Mesenchymal stem cell (in vitro differentiated cells and primary cell): ENCODE data around the gene CAST.

Experiments used
- DNase-seq: peaks from one replicate; pipeline ENCODE4 v3.0.0-alpha.2; 2013
- H2AFZ ChIP-seq: one replicate; pipeline ENCODE4 v1.6.1; 2013; ENCODE audit warnings: low read depth, mild to moderate bottlenecking, control low read depth, inconsistent platforms, low read length, moderate library complexity
- H2AK5ac ChIP-seq: 2 replicates; pipeline ENCODE4 v1.6.1; 2013; ENCODE audit warnings: low read length, moderate library complexity, mild to moderate bottlenecking, inconsistent platforms; ENCODE audit not compliant: severe bottlenecking
- H2BK120ac ChIP-seq: one replicate; pipeline ENCODE4 v1.6.1; 2013; ENCODE audit warnings: low read depth, mild to moderate bottlenecking, inconsistent platforms, low read length, moderate library complexity
- H2BK12ac ChIP-seq, 2 experiments: one replicate each; pipeline ENCODE4 v1.6.1; 2013; ENCODE audit warnings: inconsistent platforms in 2 of 2, low read length in 2 of 2, mild to moderate bottlenecking in 2 of 2, moderate library complexity in 2 of 2, control low read depth in 1 of 2
- H2BK15ac ChIP-seq: one replicate; pipeline ENCODE4 v1.6.1; 2013; ENCODE audit warnings: mild to moderate bottlenecking, low read depth, inconsistent platforms; ENCODE audit not compliant: poor library complexity, severe bottlenecking
- H2BK5ac ChIP-seq: 2 replicates; pipeline ENCODE4 v1.6.1; 2013; ENCODE audit warnings: low read depth, mild to moderate bottlenecking, low read length, control low read depth, inconsistent platforms; ENCODE audit not compliant: poor library complexity, severe bottlenecking
- H3K14ac ChIP-seq, 2 experiments: one replicate each; pipeline ENCODE4 v1.6.1; 2013; ENCODE audit warnings: inconsistent platforms in 2 of 2, low read length in 2 of 2, control low read depth in 1 of 2, mild to moderate bottlenecking in 1 of 2, moderate library complexity in 1 of 2
- H3K18ac ChIP-seq, 2 experiments: one replicate each; pipeline ENCODE4 v1.6.1; 2013; ENCODE audit warnings: inconsistent platforms in 2 of 2, low read length in 2 of 2, control low read depth in 1 of 2, low read depth in 1 of 2, mild to moderate bottlenecking in 1 of 2
- H3K23ac ChIP-seq, 2 experiments: one replicate each; pipeline ENCODE4 v1.6.1; 2013; ENCODE audit warnings: inconsistent platforms in 2 of 2, low read length in 2 of 2, mild to moderate bottlenecking in 2 of 2, moderate library complexity in 2 of 2, control low read depth in 1 of 2
- H3K27ac ChIP-seq: 2 replicates; pipeline ENCODE4 v1.5.1; 2013; ENCODE audit warnings: mild to moderate bottlenecking, moderate library complexity, low read length, control low read depth, inconsistent platforms; ENCODE audit not compliant: poor library complexity, severe bottlenecking
- H3K27me3 ChIP-seq, 2 experiments: 2 replicates each; pipeline versions ENCODE4 v1.6.1 to v1.7.0; 2013; ENCODE audit warnings: low read length in 2 of 2, mild to moderate bottlenecking in 2 of 2, moderate library complexity in 2 of 2, control low read depth in 1 of 2, inconsistent platforms in 1 of 2; ENCODE audit not compliant: control insufficient read depth in 1 of 2, insufficient read depth in 1 of 2
- H3K36me3 ChIP-seq, 2 experiments: 2 replicates each; pipeline versions ENCODE4 v1.6.1 to v1.7.0; 2013; ENCODE audit warnings: low read length in 2 of 2, control low read depth in 1 of 2, inconsistent platforms in 1 of 2, low read depth in 1 of 2, mild to moderate bottlenecking in 1 of 2; ENCODE audit not compliant: insufficient read depth in 2 of 2, control insufficient read depth in 1 of 2
- H3K4ac ChIP-seq, 2 experiments: one replicate each; pipeline ENCODE4 v1.6.1; 2013; ENCODE audit warnings: inconsistent platforms in 2 of 2, low read length in 2 of 2, mild to moderate bottlenecking in 2 of 2, moderate library complexity in 2 of 2, control low read depth in 1 of 2, low read depth in 1 of 2
- H3K4me1 ChIP-seq: 2 replicates; pipeline ENCODE4 v1.6.1; 2013; ENCODE audit warnings: low read depth, low read length, control low read depth; ENCODE audit not compliant: control insufficient read depth, insufficient read depth
- H3K4me2 ChIP-seq: 2 replicates; pipeline ENCODE4 v1.6.1; 2013; ENCODE audit warnings: low read length, mild to moderate bottlenecking, inconsistent platforms; ENCODE audit not compliant: poor library complexity, severe bottlenecking
- H3K4me3 ChIP-seq, 2 experiments: 2 replicates each; pipeline versions ENCODE4 v1.5.1 to v1.7.0; 2013; ENCODE audit warnings: low read length in 2 of 2, mild to moderate bottlenecking in 2 of 2, control low read depth in 1 of 2, low read depth in 1 of 2; ENCODE audit not compliant: insufficient read depth in 1 of 2
- H3K79me1 ChIP-seq: replicated peaks from 2 replicates; pipeline ENCODE4 v1.6.1; 2013; ENCODE audit warnings: mild to moderate bottlenecking, control low read depth, low read length, inconsistent platforms; ENCODE audit not compliant: poor library complexity, severe bottlenecking
- H3K9ac ChIP-seq: 2 replicates; pipeline ENCODE4 v1.7.0; 2013; ENCODE audit warnings: mild to moderate bottlenecking, low read length, moderate library complexity
- H3K9me3 ChIP-seq: 2 replicates; pipeline ENCODE4 v1.7.0; 2013; ENCODE audit warnings: mild to moderate bottlenecking, low read length; ENCODE audit not compliant: control insufficient read depth
- H4K8ac ChIP-seq: one replicate; pipeline ENCODE4 v1.6.1; 2013; ENCODE audit warnings: inconsistent platforms, mild to moderate bottlenecking, low read length, moderate library complexity
- H4K91ac ChIP-seq: one replicate; pipeline ENCODE4 v1.6.1; 2013; ENCODE audit warnings: mild to moderate bottlenecking, low read length, inconsistent platforms
- WGBS: methylation state at CpG from one replicate; pipeline ENCODE4 v1.1.7; 2013; ENCODE audit warnings: mixed read lengths; 5-methylcytosine and 5-hydroxymethylcytosine counted together

The CAST gene

DNA sequence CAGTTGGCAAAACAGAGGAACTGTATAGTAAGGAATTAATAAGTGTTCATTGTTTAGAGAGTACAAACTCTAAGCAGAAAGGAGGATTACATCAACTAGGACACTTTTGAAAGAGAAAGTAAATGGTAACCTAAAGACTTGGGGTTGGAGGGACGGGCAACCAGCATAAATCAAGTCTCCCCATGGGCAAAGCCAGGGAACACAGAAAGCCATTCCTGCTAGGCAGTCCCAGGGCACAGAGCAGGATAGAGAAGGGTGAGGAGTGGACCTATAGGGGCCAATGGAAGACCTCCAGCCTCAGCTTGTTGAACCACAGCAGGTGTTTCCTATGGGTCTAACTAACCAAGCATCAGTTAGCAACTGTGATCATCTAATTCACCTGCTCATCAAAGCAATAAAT is 154.8 kb downstream of the CAST start:
- Histone ChIP-seq H3K27ac (no peak overlapping the region), H2AK5ac (peak overlapping the region; percentile 26), H3K9me3 (no peaks in the 10 kb centered on the region), H2BK5ac (no peak overlapping the region), H4K8ac (no peak overlapping the region), H3K4ac (no peak overlapping the region), H3K4me3 (no peak overlapping the region), H3K9ac (no peak overlapping the region), H2BK15ac (no peak overlapping the region), H3K18ac (no peak overlapping the region), H3K23ac (no peak overlapping the region), H3K36me3 (no peaks in the 10 kb centered on the region), H2AFZ (no peak overlapping the region), H3K14ac (no peak overlapping the region), H2BK12ac (no peak overlapping the region), H3K4me2 (no peak overlapping the region), H3K79me1 (no peaks in the 10 kb centered on the region), H2BK120ac (no peak overlapping the region), H4K91ac (no peak overlapping the region), H3K4me1 (peaks cover 5% of the 10 kb centered on the region), H3K27me3 (no peaks in the 10 kb centered on the region)
- no peak for DNase-seq
- WGBS = 89% methylated on average over 1 of the region's 1 CpG

DNA sequence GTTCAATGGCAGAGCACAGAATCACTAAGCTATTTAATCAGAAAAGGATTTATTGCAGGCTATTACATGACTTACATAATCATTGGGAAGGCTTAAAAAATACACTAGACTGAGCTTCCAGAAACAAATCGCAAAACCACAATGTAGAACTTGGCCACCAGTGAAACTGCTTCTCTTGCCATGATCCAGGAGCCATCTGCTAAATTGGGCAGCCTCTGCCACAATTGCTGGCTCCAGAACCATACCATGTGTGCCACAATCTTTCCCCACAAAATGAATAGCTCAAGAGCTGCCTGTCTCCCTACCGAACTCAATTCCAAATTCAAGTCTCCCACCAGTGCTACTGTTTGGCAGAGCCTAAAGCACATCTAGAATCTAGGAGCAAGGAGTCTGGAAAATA is 155.3 kb downstream of the CAST start:
- H3K4ac ChIP-seq = no peak overlapping the region
- no peaks in the 10 kb centered on the region for H3K9me3 ChIP-seq
- H4K8ac ChIP-seq = no peak overlapping the region
- no peaks in the 10 kb centered on the region for H3K27me3 ChIP-seq
- H2AFZ ChIP-seq = no peak overlapping the region
- no peak overlapping the region for H3K14ac ChIP-seq
- no peak overlapping the region for H3K23ac ChIP-seq
- no peaks in the 10 kb centered on the region for H3K36me3 ChIP-seq
- no peaks in the 10 kb centered on the region for H3K79me1 ChIP-seq
- no peak for DNase-seq
- no peak overlapping the region for H2AK5ac ChIP-seq
- no peak overlapping the region for H2BK15ac ChIP-seq
- no peak overlapping the region for H2BK5ac ChIP-seq
- no peak overlapping the region for H3K4me2 ChIP-seq
- H3K9ac ChIP-seq = no peak overlapping the region
- H4K91ac ChIP-seq = no peak overlapping the region
- peaks cover 5% of the 10 kb centered on the region for H3K4me1 ChIP-seq
- no peak overlapping the region for H2BK12ac ChIP-seq
- H3K27ac ChIP-seq = no peak overlapping the region
- WGBS = 100% methylated on average over 2 of the region's 2 CpGs
- no peak overlapping the region for H2BK120ac ChIP-seq
- H3K18ac ChIP-seq = no peak overlapping the region
- no peak overlapping the region for H3K4me3 ChIP-seq

DNA sequence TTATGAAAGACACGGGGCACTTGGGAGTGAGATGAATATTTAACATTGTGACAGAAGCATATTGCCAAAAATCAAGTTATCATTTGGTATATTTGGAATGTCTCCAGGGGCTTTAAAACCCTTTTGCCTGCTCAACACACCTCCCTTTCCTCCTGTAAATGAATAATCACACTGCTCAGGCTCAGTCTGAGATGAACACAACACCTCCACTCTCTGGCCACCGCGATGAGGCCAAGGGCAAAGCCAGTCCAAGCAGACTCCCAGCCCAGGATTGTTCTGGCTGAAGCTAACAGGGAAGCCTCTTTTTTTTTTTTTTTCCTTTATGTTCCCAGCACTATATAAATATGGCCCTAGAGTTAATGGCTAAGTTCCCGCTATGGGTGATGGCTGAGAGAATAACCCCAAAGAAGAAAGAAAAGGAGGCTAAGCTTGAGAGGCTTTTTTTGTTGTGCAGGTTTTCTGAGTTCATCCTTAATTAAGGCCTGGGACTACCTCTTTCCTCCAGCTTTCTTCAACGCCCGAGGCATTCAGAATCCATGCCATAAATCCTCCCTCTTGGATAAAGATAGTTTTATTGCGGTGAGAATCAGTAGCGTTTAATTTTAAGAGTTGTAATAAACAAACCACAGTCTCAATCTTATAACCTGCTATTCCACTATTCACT is 156.1 kb downstream of the CAST start:
- no peak for DNase-seq

DNA sequence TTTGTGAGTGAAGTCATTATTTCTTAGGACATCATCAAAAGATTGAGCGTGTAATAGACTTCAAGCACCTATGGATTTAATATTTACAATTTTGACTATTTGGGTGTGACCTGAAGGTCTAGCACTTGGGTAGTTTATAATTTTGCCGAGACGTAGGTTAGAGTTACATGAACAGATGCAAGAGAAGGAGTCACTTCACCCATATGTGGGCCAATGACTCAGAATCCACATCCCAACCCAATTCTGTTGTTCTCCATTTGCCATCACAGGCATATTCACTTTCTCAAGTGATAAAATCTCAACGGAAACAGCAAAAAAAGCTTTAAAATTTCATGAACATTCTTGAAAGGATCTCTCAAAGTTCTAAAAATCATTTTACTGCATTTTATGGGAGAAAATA is 157.6 kb downstream of the CAST start:
- Histone ChIP-seq H3K4ac (no peak overlapping the region), H3K4me2 (no peak overlapping the region), H3K27me3 (no peaks in the 10 kb centered on the region), H3K9me3 (no peaks in the 10 kb centered on the region), H3K4me1 (peaks cover 10% of the 10 kb centered on the region), H4K8ac (no peak overlapping the region), H2BK120ac (no peak overlapping the region), H2AK5ac (no peak overlapping the region), H3K18ac (no peak overlapping the region), H3K27ac (no peak overlapping the region), H3K36me3 (no peaks in the 10 kb centered on the region), H2BK12ac (no peak overlapping the region), H2BK15ac (no peak overlapping the region), H3K4me3 (no peak overlapping the region), H3K14ac (no peak overlapping the region), H4K91ac (no peak overlapping the region), H3K79me1 (no peaks in the 10 kb centered on the region), H3K9ac (no peak overlapping the region), H2BK5ac (no peak overlapping the region), H3K23ac (no peak overlapping the region), H2AFZ (no peak overlapping the region)
- 96% methylated on average over 2 of the region's 4 CpGs for WGBS
- DNase-seq = no peak

More for the DNA sequence above, 156.1 kb downstream of the CAST start:
- Histone ChIP-seq H2BK12ac (no peak overlapping the region), H3K4ac (no peak overlapping the region), H3K27me3 (no peaks in the 10 kb centered on the region), H2BK15ac (no peak overlapping the region), H2AFZ (no peak overlapping the region), H2AK5ac (no peak overlapping the region), H3K9me3 (no peaks in the 10 kb centered on the region), H3K79me1 (no peaks in the 10 kb centered on the region), H3K9ac (no peak overlapping the region), H4K8ac (no peak overlapping the region), H2BK120ac (no peak overlapping the region), H3K27ac (no peak overlapping the region), H3K36me3 (no peaks in the 10 kb centered on the region), H3K23ac (no peak overlapping the region), H2BK5ac (no peak overlapping the region), H4K91ac (no peak overlapping the region), H3K4me3 (no peak overlapping the region), H3K18ac (no peak overlapping the region), H3K14ac (no peak overlapping the region), H3K4me2 (no peak overlapping the region), H3K4me1 (peaks cover 7% of the 10 kb centered on the region)
- WGBS = 80% methylated on average over 2 of the region's 8 CpGs
